Erythroblast (primary cell): ENCODE measurements around the gene CLASP1.
"Not testable (repeated sequence)": the region's sequence is repeated elsewhere in the genome, so short reads cannot be mapped to it uniquely, and the experiment has no call there.

Experiments used
- GATA1 ChIP-seq: IDR thresholded peaks from 2 replicates; pipeline ENCODE4 v1.6.1; 2011; ENCODE audit warnings: low read depth, mild to moderate bottlenecking, control low read depth, low read length, moderate library complexity
- POLR2A ChIP-seq: IDR thresholded peaks from 2 replicates; pipeline ENCODE4 v1.6.1; 2011; ENCODE audit warnings: mild to moderate bottlenecking, low read length

GRCh38 chr2:121478358-121478995, 170.8 kb downstream of the CLASP1 start:
- not testable (repeated sequence) for TF ChIP-seq POLR2A, GATA1
